CD8-positive, alpha-beta memory T cell (primary cell): ENCODE results near the gene PTPRT. TPM values are rescaled to one million over a fixed set of nuclear protein-coding genes. Genes with fewer than 3 reads are reported as not detected.

Experiments
- CTCF ChIA-PET: fragments of 350-600 bp; sonication (Branson Sonifier 250); formaldehyde crosslinking; loops from one replicate; lab custom pipeline; 2021; ENCODE audit warnings: antibody characterized with exemption; lab: Charles Lee
- POLR2A ChIA-PET: fragments of 350-600 bp; sonication (Branson Sonifier 250); formaldehyde crosslinking; loops from one replicate; lab custom pipeline; 2021; ENCODE audit warnings: antibody characterized with exemption; lab: Charles Lee
- DNase-seq, 5 donors: peaks; one replicate each; pipeline versions ENCODE4 v3.0.0 to v3.0.0-alpha.2; 2020 to 2022; ENCODE audit warnings: mixed read lengths in 1 of 5
- H3K27ac ChIP-seq: one replicate; pipeline ENCODE4 v1.7.0; 2013; ENCODE audit warnings: low read depth, mild to moderate bottlenecking, low read length, moderate library complexity
- H3K27me3 ChIP-seq: 2 replicates; pipeline ENCODE4 v1.7.0; 2013; ENCODE audit warnings: low read length, mild to moderate bottlenecking; ENCODE audit not compliant: insufficient read depth, poor library complexity, severe bottlenecking
- H3K36me3 ChIP-seq: 2 replicates; pipeline ENCODE4 v1.7.0; 2013; ENCODE audit warnings: mild to moderate bottlenecking, low read length, moderate library complexity; ENCODE audit not compliant: insufficient read depth
- H3K4me1 ChIP-seq: 2 replicates; pipeline ENCODE4 v1.7.0; 2013; ENCODE audit warnings: mild to moderate bottlenecking, low read length, moderate library complexity; ENCODE audit not compliant: insufficient read depth
- H3K4me3 ChIP-seq: 2 replicates; pipeline ENCODE4 v1.7.0; 2013; ENCODE audit warnings: mild to moderate bottlenecking, low read length
- H3K9me3 ChIP-seq: 2 replicates; pipeline ENCODE4 v1.7.0; 2013; ENCODE audit warnings: mild to moderate bottlenecking, low read length
- H3K27ac Mint-ChIP-seq, 8 donors: one replicate each; pipeline ENCODE4 v1.8.0; 2020 to 2021; ENCODE audit warnings: mixed read lengths in 8 of 8, mild to moderate bottlenecking in 6 of 8, inconsistent platforms in 3 of 8, moderate library complexity in 3 of 8
- H3K27me3 Mint-ChIP-seq, 2 donors: one replicate each; pipeline ENCODE4 v1.8.0; 2020 to 2021; ENCODE audit warnings: mixed read lengths in 2 of 2, mild to moderate bottlenecking in 1 of 2, moderate library complexity in 1 of 2
- H3K36me3 Mint-ChIP-seq, 3 donors: one replicate each; pipeline ENCODE4 v1.8.0; 2020 to 2021; ENCODE audit warnings: mixed read lengths in 3 of 3, inconsistent platforms in 1 of 3, mild to moderate bottlenecking in 1 of 3
- H3K4me1 Mint-ChIP-seq, 3 donors: one replicate each; pipeline ENCODE4 v1.8.0; 2020 to 2021; ENCODE audit warnings: mixed read lengths in 3 of 3, inconsistent platforms in 1 of 3, mild to moderate bottlenecking in 1 of 3
- H3K4me3 Mint-ChIP-seq, 7 donors: one replicate each; pipeline ENCODE4 v1.8.0; 2020 to 2021; ENCODE audit warnings: mixed read lengths in 7 of 7, mild to moderate bottlenecking in 6 of 7, moderate library complexity in 4 of 7, inconsistent platforms in 2 of 7
- H3K9me3 Mint-ChIP-seq, 5 donors: one replicate each; pipeline ENCODE4 v1.8.0; 2020 to 2022; ENCODE audit warnings: mixed read lengths in 5 of 5, mild to moderate bottlenecking in 3 of 5, moderate library complexity in 2 of 5, inconsistent platforms in 1 of 5
- polyA plus RNA-seq: library from polyadenylated mRNA; unstranded; fragments of 300-500 nt; fragmentation: Illumina TruSeq; gene quantifications from one replicate; pipeline ENCODE4 v1.2.3, GENCODE V29; 2021
- total RNA-seq, 2 experiments: library from RNA; stranded (reverse); gene quantifications; one replicate each; pipeline ENCODE4 v1.2.3, GENCODE V29; 2021

The PTPRT gene
- total and polyA plus RNA-seq, 3 experiments from 2014 or later = not detected

- Mint-ChIP-seq H3K4me1 (no peaks in the 10 kb centered on the region), H3K4me3 (no peak overlapping the region), H3K9me3 (peaks cover 0 to 11% (median 5%) of the 10 kb centered on the region in 5 donors), H3K36me3 (no peaks in the 10 kb centered on the region), H3K27ac (no peak overlapping the region), H3K27me3 (no peaks in the 10 kb centered on the region)
- no peaks in the 10 kb centered on the region for H3K4me1 ChIP-seq
- DNase-seq = no peak
- CTCF ChIA-PET = no interaction called here
- H3K36me3 ChIP-seq = no peaks in the 10 kb centered on the region
- H3K9me3 ChIP-seq = no peaks in the 10 kb centered on the region
- H3K4me3 ChIP-seq = no peak overlapping the region
- H3K27ac ChIP-seq = no peak overlapping the region
- no peaks in the 10 kb centered on the region for H3K27me3 ChIP-seq
- POLR2A ChIA-PET = no interaction called here
These were observed 215.4 kb downstream of the PTPRT start for GRCh38 chr20:42974347-42974746.

- peaks cover 0 to 3% of the 10 kb centered on the region in 2 donors for H3K27me3 Mint-ChIP-seq
- H3K4me3 Mint-ChIP-seq = no peak overlapping the region
- H3K9me3 Mint-ChIP-seq = peaks cover 3 to 11% (median 5%) of the 10 kb centered on the region in 5 donors
- no peaks in the 10 kb centered on the region for H3K9me3 ChIP-seq
- no peak overlapping the region for H3K4me3 ChIP-seq
- POLR2A ChIA-PET = no interaction called here
- DNase-seq = no peak
- H3K36me3 Mint-ChIP-seq = no peaks in the 10 kb centered on the region
- no peaks in the 10 kb centered on the region for H3K27me3 ChIP-seq
- CTCF ChIA-PET = no interaction called here
- H3K4me1 ChIP-seq = no peaks in the 10 kb centered on the region
- H3K36me3 ChIP-seq = no peaks in the 10 kb centered on the region
- H3K4me1 Mint-ChIP-seq = no peaks in the 10 kb centered on the region
- no peak overlapping the region for H3K27ac ChIP-seq
- H3K27ac Mint-ChIP-seq = no peak overlapping the region
These were observed 217.1 kb downstream of the PTPRT start for GRCh38 chr20:42972591-42972990.

- Mint-ChIP-seq H3K27ac (no peak overlapping the region), H3K9me3 (peaks cover 0 to 9% (median 4%) of the 10 kb centered on the region in 5 donors), H3K36me3 (no peaks in the 10 kb centered on the region), H3K4me1 (no peaks in the 10 kb centered on the region), H3K27me3 (peaks cover 0 to 3% of the 10 kb centered on the region in 2 donors), H3K4me3 (no peak overlapping the region)
- CTCF ChIA-PET = no interaction called here
- Histone ChIP-seq H3K27me3 (no peaks in the 10 kb centered on the region), H3K27ac (no peak overlapping the region), H3K36me3 (no peaks in the 10 kb centered on the region), H3K4me3 (no peak overlapping the region), H3K9me3 (no peaks in the 10 kb centered on the region), H3K4me1 (no peaks in the 10 kb centered on the region)
- POLR2A ChIA-PET = no interaction called here
- DNase-seq = no peak
These were observed 221.0 kb downstream of the PTPRT start for GRCh38 chr20:42968746-42969145.

GRCh38 chr20:42963796-42964195 is 225.9 kb downstream of the PTPRT start:
- Mint-ChIP-seq H3K4me3 (no peak overlapping the region), H3K9me3 (peaks cover 3 to 9% (median 5%) of the 10 kb centered on the region in 5 donors), H3K36me3 (no peaks in the 10 kb centered on the region), H3K4me1 (no peaks in the 10 kb centered on the region), H3K27ac (no peak overlapping the region), H3K27me3 (peaks cover 0 to 3% of the 10 kb centered on the region in 2 donors)
- Histone ChIP-seq H3K4me3 (no peak overlapping the region), H3K36me3 (no peaks in the 10 kb centered on the region), H3K27me3 (no peaks in the 10 kb centered on the region), H3K27ac (no peak overlapping the region), H3K9me3 (no peaks in the 10 kb centered on the region), H3K4me1 (no peaks in the 10 kb centered on the region)
- DNase-seq = no peak
- CTCF ChIA-PET = no interaction called here
- POLR2A ChIA-PET = no interaction called here

- Histone ChIP-seq H3K36me3 (no peaks in the 10 kb centered on the region), H3K9me3 (no peaks in the 10 kb centered on the region), H3K27ac (no peak overlapping the region), H3K27me3 (no peaks in the 10 kb centered on the region), H3K4me3 (no peak overlapping the region), H3K4me1 (no peaks in the 10 kb centered on the region)
- Mint-ChIP-seq H3K9me3 (peaks cover 3 to 10% (median 5%) of the 10 kb centered on the region in 5 donors), H3K4me3 (no peak overlapping the region), H3K4me1 (no peaks in the 10 kb centered on the region), H3K27me3 (no peaks in the 10 kb centered on the region), H3K27ac (no peak overlapping the region), H3K36me3 (no peaks in the 10 kb centered on the region)
- CTCF ChIA-PET = no interaction called here
- POLR2A ChIA-PET = no interaction called here
- DNase-seq = no peak
These were observed 227.9 kb downstream of the PTPRT start for GRCh38 chr20:42961771-42962170.

- Mint-ChIP-seq H3K27ac (peak overlapping the region in 1 of 8 donors; percentile 85), H3K36me3 (no peaks in the 10 kb centered on the region), H3K4me1 (no peaks in the 10 kb centered on the region), H3K27me3 (no peaks in the 10 kb centered on the region), H3K9me3 (peaks cover 0 to 13% (median 3%) of the 10 kb centered on the region in 5 donors), H3K4me3 (no peak overlapping the region)
- no peak overlapping the region for H3K4me3 ChIP-seq
- DNase-seq = no peak
- POLR2A ChIA-PET = no interaction called here
- H3K4me1 ChIP-seq = no peaks in the 10 kb centered on the region
- no peaks in the 10 kb centered on the region for H3K27me3 ChIP-seq
- no peaks in the 10 kb centered on the region for H3K9me3 ChIP-seq
- CTCF ChIA-PET = interaction anchor here (0.5 kb wide), 1 partner anchor 42 kb away, joined by 3 read pairs; no protein-coding TSS in a partner anchor
- H3K27ac ChIP-seq = no peak overlapping the region
- H3K36me3 ChIP-seq = no peaks in the 10 kb centered on the region
These were observed 229.7 kb downstream of the PTPRT start for GRCh38 chr20:42959996-42960395.

GRCh38 chr20:42958367-42959069 is 231.2 kb downstream of the PTPRT start:
- H3K27me3 ChIP-seq = no peaks in the 10 kb centered on the region
- CTCF ChIA-PET = no interaction called here
- DNase-seq = no peak
- H3K27me3 Mint-ChIP-seq = no peaks in the 10 kb centered on the region
- no peak overlapping the region for H3K4me3 ChIP-seq
- no peaks in the 10 kb centered on the region for H3K9me3 ChIP-seq
- no peaks in the 10 kb centered on the region for H3K36me3 ChIP-seq
- POLR2A ChIA-PET = no interaction called here
- H3K4me3 Mint-ChIP-seq = no peak overlapping the region
- no peak overlapping the region for H3K27ac Mint-ChIP-seq
- no peaks in the 10 kb centered on the region for H3K4me1 ChIP-seq
- H3K4me1 Mint-ChIP-seq = no peaks in the 10 kb centered on the region
- no peak overlapping the region for H3K27ac ChIP-seq
- H3K36me3 Mint-ChIP-seq = no peaks in the 10 kb centered on the region
- H3K9me3 Mint-ChIP-seq = peaks cover 0 to 13% (median 3%) of the 10 kb centered on the region in 5 donors

- no peak overlapping the region for H3K27ac Mint-ChIP-seq
- H3K4me3 Mint-ChIP-seq = no peak overlapping the region
- Histone ChIP-seq H3K27me3 (no peaks in the 10 kb centered on the region), H3K4me1 (no peaks in the 10 kb centered on the region), H3K9me3 (no peaks in the 10 kb centered on the region), H3K4me3 (no peak overlapping the region), H3K27ac (no peak overlapping the region), H3K36me3 (no peaks in the 10 kb centered on the region)
- H3K9me3 Mint-ChIP-seq = peaks cover 0 to 16% (median 3%) of the 10 kb centered on the region in 5 donors
- ChIA-PET CTCF (no interaction called here), POLR2A (no interaction called here)
- H3K36me3 Mint-ChIP-seq = no peaks in the 10 kb centered on the region
- H3K27me3 Mint-ChIP-seq = no peaks in the 10 kb centered on the region
- no peaks in the 10 kb centered on the region for H3K4me1 Mint-ChIP-seq
- DNase-seq = no peak
These were observed 232.0 kb downstream of the PTPRT start for GRCh38 chr20:42957704-42958095.
